KMS-11 (cell line): ENCODE results near the gene THAP4.

Source experiments
- H2AFZ ChIP-seq: fragments of 200-600 bp; sonication (generic); 2 replicates; pipeline ENCODE4 v1.6.1; 2016; ENCODE audit warnings: antibody characterized with exemption, mixed run types, low read depth
- H3K27ac ChIP-seq: fragments of 200-600 bp; sonication (generic); 2 replicates; pipeline ENCODE4 v1.6.1; 2016; ENCODE audit warnings: mild to moderate bottlenecking, mixed run types
- H3K27me3 ChIP-seq: fragments of 200-600 bp; sonication (generic); 2 replicates; pipeline ENCODE4 v1.6.1; 2017; ENCODE audit warnings: mild to moderate bottlenecking, low read depth, mixed run types, moderate library complexity; ENCODE audit not compliant: insufficient read depth
- H3K36me3 ChIP-seq: fragments of 200-600 bp; sonication (generic); 2 replicates; pipeline ENCODE4 v1.6.1; 2017; ENCODE audit warnings: mild to moderate bottlenecking, mixed run types; ENCODE audit not compliant: insufficient read depth
- H3K4me1 ChIP-seq: fragments of 200-600 bp; sonication (generic); 2 replicates; pipeline ENCODE4 v1.6.1; 2016; ENCODE audit warnings: mild to moderate bottlenecking, low read depth, mixed run types; ENCODE audit not compliant: poor library complexity, severe bottlenecking
- H3K4me2 ChIP-seq: fragments of 200-600 bp; sonication (generic); 2 replicates; pipeline ENCODE4 v1.7.0; 2016; ENCODE audit warnings: mild to moderate bottlenecking, mixed run types
- H3K4me3 ChIP-seq: fragments of 200-600 bp; sonication (generic); IDR thresholded peaks from 2 replicates; pipeline ENCODE4 v1.6.1; 2017; ENCODE audit warnings: low read depth, low read length, mixed read lengths; ENCODE audit not compliant: insufficient read depth
- H3K79me2 ChIP-seq: fragments of 200-600 bp; sonication (generic); 2 replicates; pipeline ENCODE4 v1.6.1; 2016; ENCODE audit warnings: low read depth, mixed run types; ENCODE audit not compliant: insufficient read depth
- H3K9ac ChIP-seq: fragments of 200-600 bp; sonication (generic); 2 replicates; pipeline ENCODE4 v1.6.1; 2016; ENCODE audit warnings: mild to moderate bottlenecking, mixed run types
- H4K20me1 ChIP-seq: fragments of 200-600 bp; sonication (generic); 2 replicates; pipeline ENCODE4 v1.6.1; 2016; ENCODE audit warnings: mild to moderate bottlenecking, mixed run types; ENCODE audit not compliant: insufficient read depth
- TF ChIP-seq, protein P1 (sequence below): fragments of 200-600 bp; sonication (generic); conservative IDR thresholded peaks from 2 replicates; pipeline ENCODE4 v1.6.1; 2017; ENCODE audit warnings: low read depth, mild to moderate bottlenecking, antibody characterized with exemption, low read length, moderate library complexity, mixed read lengths

The THAP4 gene

DNA sequence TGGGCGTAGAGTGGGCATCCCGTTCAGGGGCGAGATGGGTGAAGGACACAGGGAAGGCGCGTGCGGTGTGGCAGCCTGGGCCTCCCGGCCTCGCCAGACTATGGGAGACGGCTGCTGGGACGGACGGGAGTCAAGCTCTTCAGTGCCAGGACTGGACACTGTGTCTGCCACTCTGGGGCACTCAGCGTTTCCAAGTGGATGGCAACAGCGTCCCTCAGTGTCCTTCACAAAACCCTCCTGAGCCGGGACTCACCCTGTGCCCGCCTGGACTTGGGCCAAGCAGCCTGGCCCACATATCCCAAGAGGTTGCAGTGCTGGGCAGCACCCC, 94.7 kb downstream of the THAP4 start:
- no peaks in the 10 kb centered on the region for H3K27me3 ChIP-seq
- no peak overlapping the region for H3K9ac ChIP-seq
- H3K4me3 ChIP-seq: no peak overlapping the region
- no peak overlapping the region for H3K27ac ChIP-seq
- no peak overlapping the region for H3K4me2 ChIP-seq
- no peaks in the 10 kb centered on the region for H4K20me1 ChIP-seq
- no peaks in the 10 kb centered on the region for H3K79me2 ChIP-seq
- H3K4me1 ChIP-seq: peaks cover 9% of the 10 kb centered on the region
- TF ChIP-seq, protein P1, sequence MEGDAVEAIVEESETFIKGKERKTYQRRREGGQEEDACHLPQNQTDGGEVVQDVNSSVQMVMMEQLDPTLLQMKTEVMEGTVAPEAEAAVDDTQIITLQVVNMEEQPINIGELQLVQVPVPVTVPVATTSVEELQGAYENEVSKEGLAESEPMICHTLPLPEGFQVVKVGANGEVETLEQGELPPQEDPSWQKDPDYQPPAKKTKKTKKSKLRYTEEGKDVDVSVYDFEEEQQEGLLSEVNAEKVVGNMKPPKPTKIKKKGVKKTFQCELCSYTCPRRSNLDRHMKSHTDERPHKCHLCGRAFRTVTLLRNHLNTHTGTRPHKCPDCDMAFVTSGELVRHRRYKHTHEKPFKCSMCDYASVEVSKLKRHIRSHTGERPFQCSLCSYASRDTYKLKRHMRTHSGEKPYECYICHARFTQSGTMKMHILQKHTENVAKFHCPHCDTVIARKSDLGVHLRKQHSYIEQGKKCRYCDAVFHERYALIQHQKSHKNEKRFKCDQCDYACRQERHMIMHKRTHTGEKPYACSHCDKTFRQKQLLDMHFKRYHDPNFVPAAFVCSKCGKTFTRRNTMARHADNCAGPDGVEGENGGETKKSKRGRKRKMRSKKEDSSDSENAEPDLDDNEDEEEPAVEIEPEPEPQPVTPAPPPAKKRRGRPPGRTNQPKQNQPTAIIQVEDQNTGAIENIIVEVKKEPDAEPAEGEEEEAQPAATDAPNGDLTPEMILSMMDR: no peak
- H3K36me3 ChIP-seq: no peaks in the 10 kb centered on the region
- no peak overlapping the region for H2AFZ ChIP-seq

DNA sequence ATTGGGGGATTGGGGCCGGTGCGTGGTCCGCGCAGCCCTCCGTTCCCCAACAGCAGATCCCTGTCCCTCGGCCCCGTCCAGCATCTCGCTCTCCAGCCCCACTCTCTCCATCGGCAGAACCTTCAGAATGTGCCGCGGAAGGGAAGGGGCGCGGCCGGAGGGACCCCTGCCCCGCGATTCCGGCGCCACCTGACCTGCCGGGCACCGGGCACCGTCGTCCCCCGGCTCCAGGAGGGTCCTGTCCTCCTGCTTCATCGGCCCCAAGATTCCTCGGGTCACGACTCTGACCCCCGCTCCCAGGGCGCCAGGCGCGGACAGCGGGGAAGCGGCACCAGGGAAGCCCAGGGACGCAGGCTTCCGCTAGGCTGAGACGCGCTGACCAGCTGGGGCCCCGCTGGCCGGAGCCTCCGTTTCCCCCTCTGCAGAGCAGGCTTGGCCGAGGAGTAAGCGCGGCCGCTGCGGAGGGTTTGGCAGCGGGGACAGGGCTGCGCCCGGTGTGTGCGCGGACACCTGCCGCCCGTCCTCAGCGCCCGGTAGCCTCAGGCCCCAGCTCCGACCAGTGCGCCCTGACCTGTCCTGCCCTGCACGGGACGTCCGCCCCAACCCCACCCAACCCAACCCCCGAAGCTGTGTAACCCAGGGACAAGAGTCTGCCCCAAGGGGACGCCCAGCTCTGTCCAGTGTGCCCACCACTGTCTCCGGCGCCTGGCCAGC, 95.2 kb downstream of the THAP4 start:
- no peak overlapping the region for H3K4me3 ChIP-seq
- no peak overlapping the region for H3K4me2 ChIP-seq
- H3K9ac ChIP-seq: no peak overlapping the region
- TF ChIP-seq, protein P1: no peak
- H3K79me2 ChIP-seq: no peaks in the 10 kb centered on the region
- no peaks in the 10 kb centered on the region for H3K27me3 ChIP-seq
- H3K27ac ChIP-seq: no peak overlapping the region
- no peaks in the 10 kb centered on the region for H3K36me3 ChIP-seq
- no peaks in the 10 kb centered on the region for H4K20me1 ChIP-seq
- H3K4me1 ChIP-seq: peaks cover 9% of the 10 kb centered on the region
- no peak overlapping the region for H2AFZ ChIP-seq

DNA sequence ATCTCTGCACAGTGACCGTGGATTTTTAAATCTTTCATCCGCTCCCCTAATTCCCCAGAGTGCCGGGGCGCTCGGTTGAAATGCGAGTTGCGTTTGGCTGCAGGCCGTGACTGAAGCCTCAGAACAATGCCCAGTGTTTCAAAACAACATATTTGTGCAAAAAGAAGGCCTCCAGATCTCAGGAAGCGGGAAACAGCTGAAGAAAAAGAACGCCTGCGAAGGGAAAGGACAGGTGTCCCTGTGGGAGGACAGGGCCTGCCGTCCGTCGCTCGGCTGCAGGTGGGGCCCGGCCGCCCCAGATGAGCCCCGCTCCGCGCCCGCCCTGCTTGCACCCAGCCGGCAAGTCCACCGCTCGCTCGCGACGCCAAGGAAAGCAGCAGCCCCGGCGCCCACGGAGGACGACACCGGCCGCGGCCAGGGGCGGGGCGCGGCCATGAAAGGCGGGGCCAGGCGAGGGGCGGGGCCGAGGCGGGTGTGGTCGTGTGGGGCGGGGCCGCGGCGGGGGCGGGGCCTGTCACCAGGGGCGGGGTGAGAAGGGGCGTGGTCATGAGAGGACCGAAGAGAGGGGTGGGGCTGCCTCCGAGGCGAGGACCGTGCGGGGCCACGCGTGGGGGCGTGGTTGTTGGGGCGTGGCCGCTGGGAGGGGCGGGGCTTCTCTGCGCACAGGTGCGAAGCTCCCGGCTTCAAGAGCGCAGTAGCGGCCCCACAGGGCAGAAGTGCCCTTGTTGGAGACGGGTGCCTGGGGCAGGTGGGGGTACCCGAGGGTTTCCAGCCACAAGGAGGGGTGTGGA, 96.0 kb downstream of the THAP4 start:
- H2AFZ ChIP-seq: no peak overlapping the region
- TF ChIP-seq, protein P1: no peak
- H3K27ac ChIP-seq: no peak overlapping the region
- H3K36me3 ChIP-seq: no peaks in the 10 kb centered on the region
- H3K4me2 ChIP-seq: no peak overlapping the region
- H3K79me2 ChIP-seq: no peaks in the 10 kb centered on the region
- peaks cover 9% of the 10 kb centered on the region for H3K4me1 ChIP-seq
- H3K4me3 ChIP-seq: no peak overlapping the region
- H3K9ac ChIP-seq: no peak overlapping the region
- H4K20me1 ChIP-seq: no peaks in the 10 kb centered on the region
- H3K27me3 ChIP-seq: no peaks in the 10 kb centered on the region

DNA sequence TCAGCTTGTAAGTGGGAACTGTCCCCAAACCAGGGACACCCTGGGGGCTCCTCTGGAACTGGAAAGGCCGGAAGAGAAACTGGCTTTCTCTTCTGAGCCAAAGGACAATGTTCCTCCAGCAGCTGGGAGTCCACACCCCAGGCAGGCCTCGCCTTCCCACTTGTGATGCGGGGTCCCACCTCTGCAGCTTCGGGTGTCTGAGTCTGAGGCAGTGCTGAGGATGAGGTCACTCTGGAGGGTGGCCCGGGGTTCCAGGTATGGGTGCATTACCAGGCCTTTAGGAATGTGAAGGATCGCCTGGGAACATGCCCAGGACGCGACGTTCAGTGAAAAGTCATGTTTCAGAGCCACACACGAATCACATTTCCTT, 96.6 kb downstream of the THAP4 start:
- Histone ChIP-seq H3K4me3 (no peak overlapping the region), H3K79me2 (no peaks in the 10 kb centered on the region), H3K4me1 (peaks cover 9% of the 10 kb centered on the region), H3K27me3 (no peaks in the 10 kb centered on the region), H3K27ac (no peak overlapping the region), H2AFZ (no peak overlapping the region), H3K36me3 (no peaks in the 10 kb centered on the region), H3K4me2 (no peak overlapping the region), H3K9ac (no peak overlapping the region), H4K20me1 (no peaks in the 10 kb centered on the region)
- TF ChIP-seq, protein P1: no peak
